ENCODE measurements around the gene TBC1D2B. TPM values are rescaled to one million over a fixed set of nuclear protein-coding genes. Genes with fewer than 3 reads are reported as not detected.

The TBC1D2B gene
- total RNA-seq, 1 experiment from 2014 or later, result 17.6 TPM

GRCh38 chr15:78000091-78000926, 77.2 kb downstream of the TBC1D2B start:
- peak; percentile 96 for DNase-seq
- H3K27ac ChIP-seq (ENCODE audit: insufficient read length, low read depth, low read length), result no peak overlapping the region
- Mint-ChIP-seq H3K9me3 (no peaks in the 10 kb centered on the region), H3K4me3 (0 out of 5 replicates have a peak overlapping the region, but pooled peaks of 1 of the 2 experiments have one; percentile 26), H3K27me3 (ENCODE audit: low read depth) (no peaks in the 10 kb centered on the region), H3K4me1 (peaks cover 13 to 18% of the 10 kb centered on the region in 2 experiments), H3K27ac (peak overlapping the region in 1 of 3 experiments; percentile 65; a peak in 2 of 7 replicates), H3K36me3 (ENCODE audit: insufficient read depth in 1 of 3, low read depth in 3 of 3) (peaks cover 0 to 22% (median 18%) of the 10 kb centered on the region in 3 experiments; a peak in 6 of 7 replicates)
- WGBS (ENCODE audit: extremely low coverage, insufficient read length, low lambda C conversion rate), result no CpG with 5 or more reads among the region's 24 CpGs
- H3K4me2 ChIP-seq (ENCODE audit: insufficient read depth, insufficient read length, low read length), result no peak overlapping the region
- no peaks in the 10 kb centered on the region for H4K20me1 ChIP-seq (ENCODE audit: control insufficient read depth, insufficient read depth, insufficient read length)
- no peak overlapping the region for H3K4ac ChIP-seq (ENCODE audit: low read depth, low read length)
- H3K56ac ChIP-seq (ENCODE audit: insufficient read length, low read depth, low read length), result no peak overlapping the region
- H3K18ac ChIP-seq (ENCODE audit: insufficient read length, low read depth, low read length), result no peak overlapping the region
- H3K9me3 ChIP-seq (ENCODE audit: control insufficient read depth, low read depth, low read length), result no peaks in the 10 kb centered on the region
- no peaks in the 10 kb centered on the region for H3K27me3 ChIP-seq (ENCODE audit: insufficient read depth, low read length)
- H4K5ac ChIP-seq (ENCODE audit: insufficient read length, low read depth, low read length), result no peak overlapping the region
- H2BK12ac ChIP-seq (ENCODE audit: insufficient read length, low read depth, low read length), result no peak overlapping the region
- no peak overlapping the region for H4K8ac ChIP-seq (replicated peaks; ENCODE audit: insufficient read length, low read depth, low read length)
- no peak overlapping the region for H2AK5ac ChIP-seq (ENCODE audit: insufficient read length, low read length)
- no peak overlapping the region for H2BK20ac ChIP-seq (ENCODE audit: low read depth, low read length, poor library complexity, severe bottlenecking)
- no peak overlapping the region for H3K14ac ChIP-seq (ENCODE audit: insufficient read depth, low read length)
- no peak overlapping the region for H3K9ac ChIP-seq (ENCODE audit: extremely low read depth, insufficient read length, low read length)
- no peak overlapping the region for H3T11ph ChIP-seq (ENCODE audit: low read length)
- no peaks in the 10 kb centered on the region for H3K79me2 ChIP-seq (ENCODE audit: insufficient read depth, low read length)
- H3K23me2 ChIP-seq (ENCODE audit: insufficient read length, low read depth, low read length, poor library complexity, severe bottlenecking), result no peaks in the 10 kb centered on the region
- H3K23ac ChIP-seq (ENCODE audit: insufficient read length, low read depth, low read length), result no peak overlapping the region
- H4K91ac ChIP-seq (ENCODE audit: insufficient read length, low read depth, low read length), result no peak overlapping the region
- no peak overlapping the region for H2BK120ac ChIP-seq (ENCODE audit: low read depth, low read length, poor library complexity, severe bottlenecking)
- no peaks in the 10 kb centered on the region for H3K79me1 ChIP-seq (ENCODE audit: insufficient read depth, low read depth, low read length, poor library complexity, severe bottlenecking)
- H2AFZ ChIP-seq (ENCODE audit: low read length), result no peak overlapping the region
- peak; percentile 98 for TF ChIP-seq CTCF (conservative IDR thresholded peaks at IDR 0.05)
- no peak overlapping the region for H2BK5ac ChIP-seq (ENCODE audit: insufficient read length, low read length)
- H3K4me1 ChIP-seq (ENCODE audit: insufficient read depth, low read length), result no peaks in the 10 kb centered on the region
- no peak overlapping the region for H2BK15ac ChIP-seq (ENCODE audit: low read depth, low read length)

Data from H9 (cell line).